ENCODE data around the gene MGARP.

MGARP gene

DNA sequence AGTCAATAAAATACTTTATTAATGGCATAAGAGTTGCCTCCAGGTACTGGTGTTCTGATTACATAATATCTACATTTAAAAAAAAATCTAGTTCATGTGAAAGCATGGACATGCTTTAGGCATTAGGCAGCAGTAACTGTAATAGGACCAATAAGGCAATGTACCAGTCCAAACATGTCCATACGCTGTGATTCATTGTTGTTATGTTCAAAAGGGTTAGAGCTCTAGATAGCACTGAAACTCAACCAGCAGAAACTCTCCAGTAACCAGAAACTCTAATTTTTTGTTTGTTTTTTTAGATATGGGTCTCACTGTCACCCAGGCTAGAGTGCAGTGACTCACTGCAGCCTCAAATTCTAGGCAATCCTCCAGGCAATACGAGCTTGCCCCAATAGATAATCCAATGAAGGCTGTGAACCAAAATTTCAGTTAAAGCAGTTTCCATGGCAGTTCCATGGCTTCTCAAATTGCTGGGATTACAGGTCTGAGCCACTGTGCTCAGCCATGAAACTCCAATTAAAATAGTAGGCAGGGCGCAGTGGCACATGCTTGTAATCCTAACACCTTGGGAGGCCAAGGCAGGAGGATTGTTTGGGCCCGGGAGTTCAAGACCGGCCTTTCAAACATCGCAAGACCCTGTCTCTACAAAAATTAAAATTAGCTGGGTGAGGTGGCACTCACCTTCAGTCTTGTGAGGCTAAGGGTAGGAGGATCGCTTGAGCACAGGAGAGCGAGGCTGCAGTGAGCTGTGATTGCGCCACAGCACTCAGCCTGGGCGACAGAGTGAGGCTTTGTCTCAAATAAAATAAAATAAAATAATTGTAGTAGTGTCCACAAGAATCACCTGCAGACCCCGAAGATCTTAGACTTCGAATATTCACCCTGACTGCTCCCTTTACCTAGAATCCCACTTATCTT lies 36.3 kb downstream of the MGARP start:
- DNase-seq (ENCODE audit: low read depth), result no peak

DNA sequence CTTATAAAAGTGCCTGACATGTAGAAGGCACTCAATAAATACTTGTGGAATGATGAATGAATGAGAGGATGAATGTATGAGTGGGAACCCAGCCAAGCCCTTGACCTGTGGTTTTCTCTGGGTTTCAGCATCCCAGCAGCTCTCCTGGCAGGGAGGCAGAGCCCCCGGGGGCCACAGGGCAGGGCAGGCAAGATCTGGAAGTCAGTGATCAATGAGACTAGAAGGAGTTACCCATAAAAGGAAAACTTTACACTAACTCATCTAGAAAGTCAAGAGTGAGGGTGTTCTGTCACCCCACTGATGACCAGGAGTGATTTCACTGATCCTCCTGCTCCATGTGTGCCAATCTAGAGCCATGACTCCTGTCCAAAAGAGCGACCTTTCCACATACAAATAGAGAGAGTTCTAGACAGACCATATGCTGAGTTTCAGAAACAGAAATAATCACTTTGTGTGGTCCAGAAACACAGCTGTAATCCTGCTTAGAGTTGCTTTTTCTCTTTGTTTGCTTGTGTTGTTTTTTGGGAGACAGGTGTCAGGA lies 37.4 kb downstream of the MGARP start:
- no peak for DNase-seq (ENCODE audit: low read depth)

DNA sequence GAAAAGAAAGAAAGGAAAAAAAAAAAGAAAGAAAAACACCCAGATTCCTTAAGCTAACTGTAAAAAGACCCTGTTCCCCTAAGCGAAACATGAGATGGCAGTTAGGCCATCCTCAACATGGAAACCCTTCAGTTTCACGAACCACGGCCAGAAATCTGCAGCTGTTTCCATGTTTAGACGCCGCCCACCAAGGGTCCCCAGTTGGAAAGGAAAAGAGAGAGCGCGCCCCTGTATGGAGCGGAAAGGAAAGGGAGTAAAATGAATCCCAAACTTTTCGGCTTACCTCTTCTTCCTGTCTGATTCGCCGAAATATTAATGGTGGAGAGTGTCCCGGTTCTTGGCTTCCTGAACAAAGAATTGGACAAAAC lies 38.3 kb downstream of the MGARP start:
- no peak for DNase-seq (ENCODE audit: low read depth)

DNA sequence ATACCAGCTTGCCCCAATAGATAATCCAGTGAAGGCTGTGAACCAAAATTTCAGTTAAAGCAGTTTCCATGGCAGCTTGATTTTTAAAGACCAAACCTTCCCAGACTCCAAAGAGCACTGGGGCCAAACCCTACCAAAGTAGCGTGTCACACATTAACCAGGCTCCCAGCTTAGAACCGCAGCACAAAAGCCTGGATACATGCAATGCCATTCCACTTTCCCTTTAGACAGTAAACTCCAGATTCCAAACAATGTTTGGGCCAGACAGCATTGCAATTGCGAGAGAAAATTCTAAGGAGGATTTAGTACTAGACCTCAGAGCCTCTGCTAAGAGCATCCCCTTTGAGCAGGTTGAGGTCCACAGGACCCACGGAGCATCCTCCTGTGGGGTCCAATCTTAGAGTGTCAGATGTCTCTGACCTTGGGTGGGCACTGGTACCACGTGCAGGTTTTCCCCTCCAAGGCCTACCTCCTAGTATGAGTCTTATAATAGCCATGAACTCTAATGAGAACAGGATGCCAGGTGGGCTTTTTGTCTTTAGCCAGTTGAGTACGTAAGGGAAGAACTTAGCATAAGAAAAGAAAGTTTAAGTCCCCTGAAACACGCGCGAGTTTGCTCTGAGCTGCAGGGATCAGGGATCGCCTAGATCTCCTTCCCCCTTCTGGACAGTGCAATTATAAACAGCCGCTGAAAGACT lies 38.8 kb downstream of the MGARP start:
- DNase-seq (ENCODE audit: low read depth), result no peak

DNA sequence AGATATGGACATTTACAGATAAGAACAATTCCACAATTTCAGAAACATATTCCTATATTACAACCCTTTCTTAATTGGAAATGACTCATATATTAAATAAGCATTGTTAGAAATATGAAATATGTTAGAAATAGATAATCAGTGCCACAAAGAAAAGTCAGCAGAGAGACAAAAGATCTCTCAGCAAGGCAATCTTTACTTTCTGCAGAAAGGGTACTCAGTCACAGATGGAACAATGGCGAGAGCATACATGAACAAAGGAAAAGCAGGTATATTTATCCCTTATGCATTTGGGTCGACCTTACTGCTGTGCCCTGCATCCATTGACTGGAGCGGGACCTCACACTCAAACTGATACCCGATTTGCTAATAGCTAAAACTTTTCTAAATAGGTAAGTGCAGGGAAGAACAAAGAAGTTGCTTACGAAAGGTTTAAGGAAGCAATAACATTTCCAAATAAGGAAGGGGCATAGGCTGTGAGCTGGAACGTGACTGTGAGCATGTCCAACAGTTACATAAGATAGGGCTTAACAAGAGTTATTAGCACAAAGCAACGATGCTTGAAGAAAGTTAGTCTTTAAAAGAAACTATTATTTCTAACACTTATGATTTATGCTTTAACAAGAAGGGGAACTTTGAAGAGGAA lies 40.8 kb downstream of the MGARP start:
- DNase-seq (ENCODE audit: low read depth), result no peak

DNA sequence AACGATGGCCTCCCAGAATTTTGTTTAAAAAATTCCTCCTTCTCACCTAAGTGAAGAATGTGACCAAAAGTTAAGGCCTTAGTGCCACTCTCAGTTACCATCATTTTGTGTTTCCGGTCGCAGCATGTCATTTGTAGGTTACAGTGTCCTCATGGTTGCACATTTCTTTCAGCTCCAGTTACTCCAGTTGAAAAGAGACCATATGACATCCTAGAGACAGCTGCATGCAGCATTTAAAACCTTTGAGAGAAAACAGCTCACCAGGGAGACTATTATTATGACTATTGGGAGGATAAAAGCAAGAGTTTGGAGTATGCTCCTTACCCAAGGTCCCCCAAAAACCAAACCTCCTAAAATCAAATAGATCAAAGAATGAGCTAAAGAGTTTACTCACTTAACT lies 45.8 kb downstream of the MGARP start:
- no peak for DNase-seq (ENCODE audit: low read depth)

DNA sequence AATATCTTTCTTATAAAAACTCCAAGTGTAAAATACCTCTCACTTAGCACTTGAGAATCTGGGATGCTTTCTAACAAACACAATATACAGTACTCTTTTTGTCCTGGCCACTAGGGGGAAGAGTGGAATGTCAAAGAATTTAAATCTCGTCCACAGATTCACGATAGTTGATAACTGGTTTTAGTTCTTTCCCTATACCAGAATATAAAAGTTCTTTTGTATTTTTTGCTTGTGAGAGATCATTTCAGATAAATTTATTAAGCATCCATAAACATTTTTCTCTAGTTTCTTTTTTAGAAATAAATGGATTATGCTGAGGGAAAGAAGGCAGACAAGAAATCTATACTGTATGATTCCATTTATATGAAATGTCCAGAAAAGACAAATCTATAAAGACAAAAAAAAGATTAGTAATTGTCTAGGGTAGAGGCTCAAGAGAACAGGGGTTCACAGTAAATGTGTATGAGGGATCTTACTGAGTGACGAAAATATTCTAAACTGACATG lies 50.4 kb downstream of the MGARP start:
- no peak for DNase-seq (ENCODE audit: low read depth)

DNA sequence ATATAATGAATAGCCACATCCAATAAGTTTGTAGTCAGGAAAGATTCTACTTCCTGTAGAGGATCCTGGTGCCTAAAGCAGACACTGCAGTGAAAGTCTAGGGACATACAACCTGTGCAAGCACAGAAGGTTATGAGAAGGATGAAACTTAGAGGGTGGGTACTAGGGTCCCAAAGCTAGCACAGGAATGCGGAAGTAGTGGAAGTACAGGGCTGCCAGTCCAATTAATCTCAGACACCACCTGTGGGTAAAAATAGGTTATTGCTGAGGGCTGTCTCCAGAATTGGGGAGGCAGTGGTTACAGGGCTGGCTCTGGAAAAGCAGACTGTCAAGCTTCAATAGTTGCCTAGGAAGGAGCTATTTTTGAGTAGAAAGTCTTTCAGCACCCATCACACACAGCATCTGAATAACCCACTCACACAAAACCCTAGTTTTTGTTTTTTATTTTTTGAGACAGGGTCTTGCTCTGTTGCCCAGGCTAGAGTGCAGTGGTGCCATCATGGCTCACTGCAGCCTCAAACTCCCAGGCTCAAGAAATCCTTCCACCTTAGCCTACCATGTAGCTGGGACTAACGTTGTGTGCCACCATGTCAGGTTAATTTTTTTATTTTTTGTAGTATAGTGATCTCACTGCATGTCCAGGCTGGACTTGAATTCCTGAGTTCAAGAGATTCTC lies 52.2 kb downstream of the MGARP start:
- DNase-seq (ENCODE audit: low read depth), result no peak

DNA sequence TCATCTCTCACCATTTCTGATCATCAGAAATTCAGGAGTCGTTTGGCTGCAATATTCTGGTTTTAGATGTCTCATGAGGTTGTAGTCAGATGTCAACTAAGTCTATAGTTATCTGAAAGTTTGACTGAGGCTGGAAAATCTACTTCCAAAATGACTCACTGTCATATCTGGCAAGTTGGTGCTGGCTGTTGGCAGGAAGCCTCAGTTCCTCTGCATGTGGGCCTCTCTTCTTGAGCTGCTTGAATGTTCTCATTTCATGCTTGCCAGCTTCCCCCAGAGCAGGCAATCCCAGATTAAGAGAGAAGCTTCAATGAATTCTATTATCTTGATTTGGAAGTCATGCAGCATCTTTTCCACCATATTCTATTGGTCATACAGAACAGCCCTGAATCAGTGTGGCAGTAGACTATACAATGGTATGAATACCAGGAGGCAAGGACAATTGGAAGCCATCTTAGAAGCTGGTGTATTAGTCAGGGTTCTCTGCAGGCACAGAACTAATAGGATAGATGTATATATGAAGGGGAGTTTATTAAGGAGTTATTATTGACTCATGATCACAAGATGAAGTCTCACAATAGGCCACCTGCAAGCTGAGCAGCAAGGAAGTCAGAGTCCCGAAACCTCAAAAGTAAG lies 56.2 kb downstream of the MGARP start:
- no peak for DNase-seq (ENCODE audit: low read depth)

DNA sequence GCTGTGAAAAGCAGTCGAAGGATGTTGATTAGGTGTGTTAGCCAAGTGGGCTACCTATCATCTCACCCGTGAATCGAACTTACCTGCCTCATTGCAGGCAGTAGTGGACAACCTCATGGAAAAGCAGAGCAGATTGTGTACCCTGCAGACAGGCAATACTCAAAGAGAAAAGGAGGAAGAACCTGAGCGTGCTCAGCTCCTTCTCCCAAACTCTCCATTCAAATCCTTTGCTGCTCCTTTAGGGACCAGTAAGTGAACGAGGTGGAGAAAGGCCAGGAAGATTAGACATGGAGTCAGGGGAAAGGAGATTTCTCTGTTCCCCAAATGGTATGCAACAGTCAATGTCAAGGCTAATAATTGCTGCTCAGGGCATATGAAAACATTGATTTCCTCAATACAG lies 57.8 kb downstream of the MGARP start:
- no peak for DNase-seq (ENCODE audit: low read depth)

DNA sequence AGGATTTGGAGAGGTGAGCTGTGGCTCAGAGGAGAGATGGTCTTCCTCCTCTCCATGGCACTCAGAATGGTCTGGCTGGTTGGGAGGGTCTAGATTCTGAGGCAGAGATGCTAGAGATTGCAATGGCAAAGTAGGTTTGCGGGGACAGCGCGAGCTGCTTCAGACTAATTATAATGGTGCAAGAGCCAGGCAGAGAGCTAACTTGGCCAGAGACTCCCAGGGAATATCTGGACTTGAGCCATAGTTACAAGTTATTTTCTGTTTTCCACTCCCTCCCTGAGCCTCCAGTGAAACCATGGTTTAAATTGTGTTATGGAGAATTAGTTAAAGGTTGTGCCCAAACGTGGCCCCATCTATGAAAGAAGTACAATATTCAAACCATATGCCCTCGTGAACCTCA lies 58.3 kb downstream of the MGARP start:
- DNase-seq (ENCODE audit: low read depth), result no peak

DNA sequence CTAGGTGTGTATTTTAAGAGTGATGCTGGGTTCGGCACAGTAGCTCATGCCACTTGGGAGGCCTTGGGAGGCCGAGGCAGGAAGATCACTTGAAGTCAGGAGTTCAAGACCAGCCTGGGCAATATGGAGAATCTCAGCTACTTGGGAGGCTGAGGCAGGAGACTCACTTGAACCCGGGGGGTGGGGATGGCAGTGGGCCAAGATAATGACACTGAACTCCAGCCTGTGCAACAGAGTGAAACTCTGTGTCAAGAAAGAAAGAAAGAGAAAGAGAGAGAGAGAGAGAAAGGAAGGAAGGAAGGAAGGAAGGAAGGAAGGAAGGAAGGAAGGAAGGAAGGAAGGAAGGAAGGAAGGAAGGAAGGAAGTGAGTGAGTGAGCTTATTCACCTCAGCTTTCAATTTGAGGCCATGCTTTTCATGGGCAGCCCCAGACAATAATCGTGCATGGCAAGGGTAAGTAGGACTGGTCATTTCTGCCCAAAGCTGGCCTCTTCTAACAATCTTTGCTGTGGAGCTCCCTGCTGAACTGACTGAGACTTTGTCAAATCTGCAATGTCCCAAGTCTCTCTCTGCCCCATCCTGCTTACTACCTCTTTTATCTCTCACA lies 60.5 kb downstream of the MGARP start:
- DNase-seq (ENCODE audit: low read depth), result no peak
